Gastrocnemius medialis (tissue), 4 donors: ENCODE data around the gene CACNA1H.

Source experiments
- POLR2A ChIP-seq, 2 donors: fragments of 450-650 bp; IDR thresholded peaks; one replicate each; pipeline ENCODE4 v1.6.1; 2017; ENCODE audit warnings: antibody characterized with exemption in 2 of 2, mild to moderate bottlenecking in 2 of 2, moderate library complexity in 2 of 2
- TF ChIP-seq, protein P1 (sequence below), 5 experiments: fragments of 450-650 bp in 3 of 5; fragments of 200-600 bp in 2 of 5; sonication (generic) in 2 of 5; IDR thresholded peaks in 4 of 5; conservative IDR thresholded peaks in 1 of 5; 1 replicate in 4 of 5; 2 replicates in 1 of 5; pipeline ENCODE4 v1.5.1; 2016 to 2019; ENCODE audit warnings: antibody characterized with exemption in 5 of 5, mild to moderate bottlenecking in 3 of 5, moderate library complexity in 3 of 5

DNA sequence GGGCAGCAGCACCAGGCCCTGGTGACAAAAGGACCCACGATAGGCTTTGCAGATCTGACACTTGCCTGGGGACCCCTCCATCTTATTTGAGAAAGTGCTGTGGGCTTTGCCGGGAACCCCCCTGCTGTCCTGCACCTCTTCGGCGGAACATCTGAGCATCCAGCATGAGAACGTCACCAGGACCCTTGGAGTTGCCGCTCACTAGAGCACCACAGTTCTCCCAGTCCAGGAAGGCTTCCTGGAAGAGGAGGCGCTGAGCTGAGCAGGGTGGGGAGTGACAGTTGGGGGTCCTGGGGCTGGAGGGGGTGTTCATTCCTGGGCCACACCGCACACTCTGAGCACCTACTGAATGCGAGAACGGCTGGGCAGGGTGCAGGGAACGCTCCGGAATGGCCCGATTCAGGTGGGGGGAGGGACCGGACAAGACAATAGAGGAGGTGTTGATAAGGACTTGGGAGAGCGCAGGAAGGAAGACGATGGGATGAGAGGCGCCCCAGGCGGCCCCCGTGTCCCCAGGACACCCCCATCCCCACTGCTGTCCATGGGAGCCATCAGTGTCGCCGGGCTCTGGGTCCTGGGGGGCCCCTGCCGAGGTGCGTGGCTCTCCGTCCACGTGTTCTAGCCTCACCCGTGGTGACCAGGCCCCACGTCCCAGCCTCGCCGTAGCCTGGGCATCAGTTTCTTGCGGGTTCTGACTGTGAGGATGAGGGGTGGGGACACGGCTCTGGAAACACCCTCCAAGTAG is 24.8 kb upstream of the CACNA1H start:
- TF ChIP-seq POLR2A (IDR thresholded peaks at IDR 0.05): no peak
- TF ChIP-seq, protein P1, sequence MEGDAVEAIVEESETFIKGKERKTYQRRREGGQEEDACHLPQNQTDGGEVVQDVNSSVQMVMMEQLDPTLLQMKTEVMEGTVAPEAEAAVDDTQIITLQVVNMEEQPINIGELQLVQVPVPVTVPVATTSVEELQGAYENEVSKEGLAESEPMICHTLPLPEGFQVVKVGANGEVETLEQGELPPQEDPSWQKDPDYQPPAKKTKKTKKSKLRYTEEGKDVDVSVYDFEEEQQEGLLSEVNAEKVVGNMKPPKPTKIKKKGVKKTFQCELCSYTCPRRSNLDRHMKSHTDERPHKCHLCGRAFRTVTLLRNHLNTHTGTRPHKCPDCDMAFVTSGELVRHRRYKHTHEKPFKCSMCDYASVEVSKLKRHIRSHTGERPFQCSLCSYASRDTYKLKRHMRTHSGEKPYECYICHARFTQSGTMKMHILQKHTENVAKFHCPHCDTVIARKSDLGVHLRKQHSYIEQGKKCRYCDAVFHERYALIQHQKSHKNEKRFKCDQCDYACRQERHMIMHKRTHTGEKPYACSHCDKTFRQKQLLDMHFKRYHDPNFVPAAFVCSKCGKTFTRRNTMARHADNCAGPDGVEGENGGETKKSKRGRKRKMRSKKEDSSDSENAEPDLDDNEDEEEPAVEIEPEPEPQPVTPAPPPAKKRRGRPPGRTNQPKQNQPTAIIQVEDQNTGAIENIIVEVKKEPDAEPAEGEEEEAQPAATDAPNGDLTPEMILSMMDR (IDR thresholded peaks at IDR 0.05 in 4 of 5, conservative IDR thresholded peaks at IDR 0.05 in 1 of 5): no peak
